Endometrial microvascular endothelial cells (primary cell): ENCODE results near the gene TMEM150C. TPM values are rescaled to one million over a fixed set of nuclear protein-coding genes. Genes with fewer than 3 reads are reported as not detected.
"Not testable (repeated sequence)": the region's sequence is repeated elsewhere in the genome, so short reads cannot be mapped to it uniquely, and the experiment has no call there.

ENCODE experiments used
- in situ Hi-C: cut with HindIII; loops from 2 replicates; pipeline ENCODE4 v1.10.0; 2017; ENCODE audit warnings: low sequenced_read_pairs, low pct_unique_long_range_greater_than_20kb; ENCODE audit errors: inconsistent ontology term
- total RNA-seq: library from RNA; depleted of rRNA; stranded (reverse); fragments of >200 nt; gene quantifications from one replicate; pipeline ENCODE4 v1.2.3, GENCODE V29; 2015; ENCODE audit errors: inconsistent ontology term

The TMEM150C gene
- total RNA-seq, 1 donor from 2014 or later = 0.93 TPM

DNA sequence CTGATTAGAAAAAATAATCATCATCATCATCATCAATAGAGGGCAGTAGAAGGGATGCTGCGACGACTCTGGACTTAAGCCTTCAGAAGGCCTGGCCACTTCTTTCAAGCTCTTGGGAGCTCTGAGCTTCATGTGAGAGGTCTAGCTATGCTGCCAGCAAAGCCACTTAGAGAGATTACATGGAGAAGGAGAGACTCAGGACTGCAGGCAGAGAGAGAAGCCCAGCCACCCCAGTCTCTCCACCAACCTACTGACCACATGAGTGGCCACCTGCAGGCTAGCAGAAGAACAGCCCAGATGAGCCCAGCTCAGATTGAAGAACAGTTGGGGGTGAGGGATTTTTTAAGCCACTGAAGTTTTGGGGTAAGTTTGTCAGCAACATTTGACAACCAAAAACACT, 17.1 kb upstream of the TMEM150C start:
- in situ Hi-C loops = no loop called here

DNA sequence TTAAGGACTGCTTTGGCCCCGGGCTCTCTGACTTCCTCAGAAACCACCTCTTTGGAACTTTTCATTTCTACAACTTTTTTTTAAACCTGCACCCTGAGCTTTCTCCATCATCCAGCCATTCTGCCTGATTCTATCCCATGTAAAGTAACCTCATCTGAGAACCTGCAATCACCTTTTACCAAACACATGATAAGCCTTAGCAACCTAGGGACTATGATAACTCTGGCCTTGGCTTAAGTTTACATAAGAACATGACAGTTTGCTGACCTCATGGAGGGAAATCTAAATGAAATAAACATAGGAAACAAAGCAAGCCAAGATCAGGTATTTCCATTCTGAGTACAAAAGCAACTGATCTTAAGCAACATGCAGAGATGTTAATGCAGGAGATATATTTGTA, 15.7 kb upstream of the TMEM150C start:
- in situ Hi-C loops = no loop called here

DNA sequence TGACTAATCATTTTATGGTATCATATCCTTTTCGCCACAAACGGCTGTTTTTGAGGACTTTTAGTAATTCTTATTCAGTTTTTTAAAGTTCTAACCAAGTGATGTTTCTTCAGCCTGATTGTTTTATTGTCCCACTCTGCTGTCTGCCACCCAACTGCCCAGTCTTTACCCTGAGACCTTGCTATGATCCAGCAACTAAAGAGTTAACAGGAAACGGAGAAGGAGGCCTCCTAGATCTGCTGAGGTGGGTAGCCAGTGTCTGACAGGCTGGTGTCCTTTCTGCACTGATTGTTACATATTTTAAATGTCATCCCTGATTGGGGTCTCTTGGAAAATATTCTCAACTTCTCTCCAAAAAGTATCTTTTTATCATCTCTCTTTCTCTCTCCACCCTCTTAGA, 7.9 kb upstream of the TMEM150C start:
- in situ Hi-C loops = no loop called here

DNA sequence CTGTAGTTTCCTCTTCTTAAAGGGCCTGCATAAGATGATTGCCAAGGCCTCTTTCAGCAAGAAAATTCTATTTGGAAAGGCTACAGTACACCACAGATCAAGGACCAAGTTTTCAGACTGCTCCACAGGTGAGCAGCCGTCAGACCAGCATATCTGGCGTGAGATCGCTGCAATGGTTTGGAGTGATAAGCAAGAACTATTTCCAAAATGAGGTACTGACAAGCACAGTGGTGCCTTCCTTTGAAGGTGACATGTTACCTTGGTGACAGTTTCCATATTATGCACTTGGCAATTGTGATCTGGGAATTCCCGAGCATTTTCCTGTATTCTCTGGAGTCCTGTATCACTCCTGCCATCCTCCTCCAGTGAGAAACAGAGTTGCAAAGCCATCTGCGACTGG, 7.3 kb upstream of the TMEM150C start:
- in situ Hi-C loops = no loop called here

DNA sequence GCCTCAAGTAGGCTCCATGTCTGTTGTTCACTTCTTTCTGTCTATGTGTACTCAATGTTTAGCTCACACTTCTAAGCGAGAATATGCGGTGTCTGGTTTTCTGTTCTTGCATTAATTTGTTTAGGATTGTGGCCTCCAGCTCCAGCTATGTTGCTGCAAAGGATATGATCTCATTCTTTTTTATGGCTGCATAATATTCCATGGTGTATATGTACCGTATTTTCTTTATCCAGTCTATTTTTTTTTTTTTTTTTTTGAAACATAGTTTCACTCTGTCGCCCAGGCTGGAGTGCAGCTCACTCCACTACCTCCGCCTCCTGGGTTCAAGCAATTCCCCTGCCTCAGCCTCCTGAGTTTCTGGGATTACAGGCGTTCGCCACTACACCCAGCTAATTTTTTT, 5.7 kb upstream of the TMEM150C start:
- in situ Hi-C loops = no loop called here

DNA sequence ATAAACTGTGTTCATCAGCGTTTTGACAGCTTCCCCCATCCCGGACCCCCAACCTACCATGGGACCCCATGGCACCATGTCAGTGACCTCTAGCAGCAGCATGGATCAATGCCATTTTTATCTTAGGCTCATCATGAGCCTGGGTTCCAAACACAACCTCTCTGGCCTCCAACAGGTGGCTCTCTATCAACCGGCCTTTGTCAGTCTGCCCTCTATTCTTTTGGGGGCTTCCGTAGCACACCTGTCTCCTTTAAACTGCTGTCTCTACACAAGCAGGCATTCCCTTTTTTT, 721 bp upstream of the TMEM150C start:
- in situ Hi-C loops = no loop called here

DNA sequence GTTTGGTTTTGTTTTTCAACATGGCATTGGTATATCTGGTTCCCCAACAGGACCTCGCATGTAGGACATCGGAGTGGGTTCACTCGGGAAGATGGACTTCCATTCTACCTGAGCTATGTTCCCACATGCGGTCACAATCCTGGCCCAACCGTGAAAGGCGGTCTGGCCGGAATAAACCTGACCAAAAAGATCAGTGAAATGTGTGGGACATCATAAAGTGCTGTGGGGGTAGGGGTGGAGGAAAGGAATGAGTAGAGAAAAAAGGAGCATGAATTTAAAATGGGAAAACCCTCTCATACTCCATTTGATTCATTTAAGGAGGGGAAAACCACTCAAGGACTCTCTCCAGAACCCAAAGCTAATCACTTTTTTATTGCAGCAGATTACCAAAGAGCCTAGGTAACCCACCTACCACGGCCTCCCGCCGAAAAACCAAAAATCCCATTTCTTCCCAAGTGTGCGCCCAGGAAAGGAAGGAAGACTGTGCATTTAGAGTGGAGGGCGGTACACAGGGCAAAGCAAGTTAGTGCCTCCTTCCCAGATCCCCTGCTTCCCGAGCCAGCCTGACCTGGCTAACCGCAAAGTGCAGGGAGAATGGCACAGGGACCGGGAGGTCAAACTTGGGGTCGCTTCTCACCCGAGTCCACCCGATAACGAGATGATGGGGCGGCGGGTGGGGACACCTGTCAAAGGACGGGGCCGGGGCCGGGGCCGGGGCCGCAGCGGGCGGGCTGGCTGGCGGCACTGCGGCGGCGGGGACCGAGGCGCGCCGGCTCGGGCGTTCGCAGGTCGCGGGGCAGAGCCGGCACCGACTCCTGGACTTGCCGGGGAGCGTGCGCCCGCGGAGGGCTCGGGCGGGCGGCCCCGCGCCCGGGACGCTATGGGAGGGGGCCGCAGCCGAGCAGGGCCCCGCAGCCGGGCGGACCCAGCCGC, 669 bp downstream of the TMEM150C start:
- in situ Hi-C loops = no loop called here

DNA sequence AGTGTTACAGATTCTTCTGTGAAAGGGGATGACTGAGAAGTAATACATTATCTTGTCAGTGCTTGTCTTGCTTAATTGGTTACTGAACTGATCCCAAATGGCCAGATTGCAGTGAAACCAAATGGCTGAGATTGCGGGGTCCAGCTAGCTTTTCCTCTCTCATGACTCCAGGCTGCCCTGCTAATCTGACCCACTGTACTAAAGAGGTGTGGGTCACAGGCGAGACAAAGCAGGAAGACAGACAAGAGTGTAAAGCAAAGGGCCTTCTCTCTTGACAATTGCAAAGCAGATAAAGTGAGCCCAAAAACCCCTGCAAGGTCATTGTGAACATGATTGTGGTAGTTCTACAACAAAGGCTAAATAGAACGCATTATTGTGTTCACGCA, 2.1 kb downstream of the TMEM150C start:
- in situ Hi-C loops = no loop called here

DNA sequence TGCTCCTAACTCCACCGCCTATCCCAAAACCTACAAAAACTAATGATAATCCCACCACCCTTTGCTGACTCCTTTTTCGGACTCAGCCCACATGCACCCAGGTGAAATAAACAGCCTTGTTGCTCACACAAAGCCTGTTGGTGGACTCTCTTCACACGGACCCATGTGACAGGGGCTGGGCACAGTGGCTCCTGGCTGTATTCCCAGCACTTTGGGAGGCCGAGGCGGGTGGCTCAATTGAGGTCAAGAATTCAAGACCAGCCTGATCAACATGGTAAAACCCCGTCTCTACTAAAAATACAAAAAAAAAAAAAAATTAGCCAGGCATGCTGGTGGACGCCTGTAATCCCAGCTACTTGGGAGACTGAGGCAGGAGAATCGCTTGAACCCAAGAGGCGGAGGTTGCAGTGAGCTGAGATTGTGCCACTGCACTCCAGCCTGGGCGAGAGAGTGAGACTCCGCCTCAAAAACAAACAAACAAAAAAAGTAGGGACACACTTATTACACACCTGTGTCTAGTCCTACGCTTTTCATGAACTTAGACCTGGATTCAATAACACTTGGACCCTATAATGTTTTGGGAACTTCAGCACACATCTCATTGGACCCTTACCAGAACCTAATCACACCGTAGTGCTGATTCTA, 2.6 kb downstream of the TMEM150C start:
- in situ Hi-C loops = not testable (repeated sequence)

DNA sequence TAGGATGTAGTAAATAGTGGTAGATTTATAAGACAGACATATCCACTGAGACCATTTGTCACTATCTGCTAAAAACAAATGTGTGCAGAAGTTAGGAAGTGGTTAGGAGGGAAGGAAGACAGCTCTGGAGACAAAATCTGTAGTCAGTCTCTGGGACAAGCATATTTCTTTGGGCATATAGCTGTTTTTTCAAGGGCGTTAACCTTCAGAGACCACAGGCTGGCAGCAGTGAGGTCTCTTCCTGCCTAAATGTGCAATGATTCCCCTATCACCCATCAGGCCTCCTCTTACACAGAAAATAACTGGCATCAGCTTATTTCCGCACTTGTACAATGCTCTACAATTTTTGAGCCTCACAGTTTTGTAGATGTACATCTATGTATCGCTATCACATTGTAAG, 6.5 kb downstream of the TMEM150C start:
- in situ Hi-C loops = no loop called here

DNA sequence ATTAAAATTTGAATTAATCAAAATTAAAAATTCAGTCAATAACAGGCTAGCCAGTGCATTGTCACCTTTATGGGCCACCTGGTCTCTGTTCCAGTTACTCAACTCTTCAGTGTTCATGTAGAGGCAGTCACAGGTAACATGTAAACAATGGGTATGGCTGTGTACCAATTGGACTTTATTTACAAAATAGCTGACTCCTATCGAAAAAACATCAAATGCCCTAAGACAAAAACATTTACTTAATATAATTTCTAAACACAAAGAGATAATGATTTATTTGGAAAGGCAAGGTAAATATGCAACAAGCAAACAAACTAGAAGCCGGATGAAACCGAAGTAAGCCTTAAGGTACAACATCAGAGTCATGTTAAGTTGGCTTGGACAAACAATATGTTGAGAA, 8.8 kb downstream of the TMEM150C start:
- in situ Hi-C loops = no loop called here

DNA sequence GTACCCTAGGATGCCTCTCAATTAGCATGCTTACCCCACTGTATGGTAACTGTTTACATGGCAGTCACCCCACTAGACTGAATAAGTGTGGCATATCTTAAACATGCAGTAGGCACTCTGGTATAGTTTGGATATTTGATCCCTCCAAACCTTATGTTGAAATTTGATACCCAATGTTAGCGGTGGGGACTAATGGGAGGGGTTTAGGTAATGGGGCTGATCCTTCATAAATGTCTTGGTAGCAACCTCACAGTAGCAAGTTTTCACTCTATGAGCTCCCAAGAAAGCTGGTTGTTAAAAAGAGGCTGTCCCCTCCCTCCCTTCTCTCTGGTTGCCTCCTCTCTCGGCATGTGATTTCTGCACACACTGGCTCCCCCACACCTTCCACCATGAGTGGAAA, 10.1 kb downstream of the TMEM150C start:
- in situ Hi-C loops = no loop called here

DNA sequence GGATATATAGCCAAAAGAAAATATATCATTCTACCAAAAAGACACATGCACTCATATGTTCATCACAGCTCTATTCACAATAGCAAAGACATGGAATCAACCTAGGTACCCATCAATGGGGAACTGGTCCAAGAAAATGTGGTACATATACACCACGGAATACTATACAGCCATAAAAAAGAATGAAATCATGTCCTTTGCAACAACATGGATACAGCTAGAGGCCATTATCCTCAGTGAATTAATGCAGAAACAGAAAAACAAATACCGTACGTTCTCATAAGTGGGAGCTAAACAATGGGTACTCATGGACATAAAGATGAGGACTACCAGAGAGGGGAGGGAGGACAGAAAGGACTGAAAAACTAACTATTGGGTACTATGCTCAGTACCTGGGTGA, 13.9 kb downstream of the TMEM150C start:
- in situ Hi-C loops = not testable (repeated sequence)

DNA sequence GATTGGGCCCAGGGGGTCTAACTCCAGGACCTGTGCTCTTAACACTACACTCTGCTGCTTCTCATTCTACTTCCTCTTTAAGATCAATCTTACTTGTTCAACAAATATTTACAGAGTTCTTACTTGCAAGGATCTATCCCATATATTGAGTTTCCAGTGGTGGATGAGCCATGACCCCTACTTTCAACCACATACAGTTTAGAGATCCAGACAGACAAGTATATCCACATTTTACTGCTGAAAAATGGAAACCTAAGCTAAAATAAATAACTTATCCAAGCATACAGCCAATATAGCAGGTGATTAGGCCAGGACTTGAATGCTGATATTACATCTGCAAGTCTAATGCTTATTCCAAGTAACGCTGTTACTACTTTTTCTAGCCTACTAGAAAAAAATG, 18.7 kb downstream of the TMEM150C start:
- in situ Hi-C loops = no loop called here

DNA sequence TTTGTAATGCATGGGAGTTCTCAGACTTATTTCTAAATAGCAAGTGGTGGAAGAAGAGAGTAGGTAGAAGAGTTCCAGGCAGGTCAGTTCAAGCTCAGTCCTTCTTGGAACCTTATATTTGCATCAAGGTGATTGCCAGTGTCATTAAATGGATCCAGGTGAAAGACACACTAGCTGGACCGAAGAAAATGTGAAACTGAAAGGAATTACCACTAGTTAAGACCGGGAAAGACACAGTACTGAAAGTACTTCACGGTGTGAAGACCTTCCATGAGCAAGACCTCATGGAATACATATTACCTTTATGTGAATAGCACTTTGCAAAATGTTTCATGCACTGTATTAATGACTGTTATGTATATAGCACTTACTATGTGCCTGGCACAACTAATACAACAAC, 19.1 kb downstream of the TMEM150C start:
- in situ Hi-C loops = no loop called here

DNA sequence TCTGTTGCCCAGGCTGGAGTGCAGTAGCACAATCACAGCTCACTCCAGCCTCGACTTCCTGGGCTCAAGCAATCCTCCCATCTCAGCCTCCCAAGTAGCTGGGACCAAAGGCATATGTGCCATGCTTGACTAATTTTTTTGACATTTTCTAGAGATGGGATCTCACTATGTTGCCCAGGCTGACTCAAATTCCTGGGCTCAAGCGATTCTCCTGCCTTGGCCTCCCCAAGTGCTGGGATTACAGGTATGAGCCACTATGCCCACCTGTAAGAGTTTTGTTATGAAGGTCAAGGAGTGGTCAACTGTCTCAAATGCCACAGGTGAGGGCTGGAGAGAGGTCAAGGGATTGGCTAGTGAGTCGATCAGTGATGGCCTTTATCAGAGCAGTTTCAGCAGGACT, 32.5 kb downstream of the TMEM150C start:
- in situ Hi-C loops = no loop called here

DNA sequence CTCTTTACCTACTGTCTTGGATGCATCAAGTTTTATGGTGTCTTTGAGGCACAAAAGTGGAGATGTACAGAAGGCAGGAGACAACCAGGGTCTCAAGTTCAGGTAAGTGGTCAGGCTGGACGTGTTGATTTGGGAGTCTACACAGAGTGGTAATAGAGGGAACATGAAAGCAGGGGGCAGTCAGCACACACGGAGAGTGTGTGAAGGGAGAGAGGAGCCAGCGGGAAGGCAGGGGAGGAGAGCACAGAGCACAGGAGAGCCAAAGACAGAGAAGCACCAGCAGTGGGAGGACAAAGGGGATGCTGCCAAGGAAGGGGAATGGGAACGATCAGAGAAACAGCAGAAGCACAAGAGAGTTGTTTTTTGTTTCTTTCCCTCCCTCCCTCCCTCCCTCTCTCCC, 32.9 kb downstream of the TMEM150C start:
- in situ Hi-C loops = no loop called here

DNA sequence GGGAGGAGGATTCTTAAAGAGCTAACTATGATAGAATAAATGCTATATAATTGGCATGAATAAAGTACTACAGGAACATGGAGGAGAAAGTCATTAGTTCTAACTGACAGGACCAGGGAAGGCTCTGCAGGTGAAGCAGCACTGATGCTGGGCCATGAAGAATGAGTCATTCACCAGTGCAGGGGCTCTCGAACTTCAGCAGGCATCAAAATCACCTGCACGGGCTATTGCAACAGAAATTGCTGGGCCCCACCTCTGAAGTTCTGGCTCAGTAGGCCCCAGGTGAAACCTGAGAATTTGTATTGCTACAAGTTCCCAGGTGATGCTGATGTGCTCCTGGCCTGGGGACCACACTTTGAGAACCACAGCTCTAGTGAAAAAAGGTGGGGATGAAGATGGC, 33.7 kb downstream of the TMEM150C start:
- in situ Hi-C loops = no loop called here

DNA sequence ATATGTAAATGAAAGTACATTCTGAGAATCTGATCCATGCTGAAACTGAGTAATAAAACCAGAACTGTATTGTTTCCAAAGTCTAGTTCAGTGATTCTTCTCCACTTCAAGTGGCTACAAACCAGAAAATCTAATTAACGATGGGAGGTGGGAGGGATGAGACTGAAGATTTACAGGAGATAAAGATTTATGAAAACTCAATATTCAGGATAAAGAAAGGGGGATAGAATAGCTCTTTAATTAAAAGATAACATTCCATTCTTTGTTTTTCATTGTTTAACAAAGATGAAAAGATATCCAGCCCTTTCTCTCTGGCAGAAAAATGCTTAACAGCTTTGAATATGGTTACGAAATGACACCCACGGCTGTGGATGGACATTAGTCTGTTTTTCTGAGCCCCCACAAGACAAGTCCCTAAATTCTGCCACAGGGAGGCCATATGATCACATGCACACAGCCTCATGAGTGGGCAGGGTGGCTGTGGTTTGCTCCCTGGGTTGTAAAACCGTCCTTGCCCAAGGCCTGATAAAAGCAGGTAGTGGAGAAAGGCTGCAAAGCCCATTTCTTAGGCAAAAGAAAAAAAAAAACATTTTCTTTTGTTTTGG, 36.4 kb downstream of the TMEM150C start:
- in situ Hi-C loops = no loop called here

DNA sequence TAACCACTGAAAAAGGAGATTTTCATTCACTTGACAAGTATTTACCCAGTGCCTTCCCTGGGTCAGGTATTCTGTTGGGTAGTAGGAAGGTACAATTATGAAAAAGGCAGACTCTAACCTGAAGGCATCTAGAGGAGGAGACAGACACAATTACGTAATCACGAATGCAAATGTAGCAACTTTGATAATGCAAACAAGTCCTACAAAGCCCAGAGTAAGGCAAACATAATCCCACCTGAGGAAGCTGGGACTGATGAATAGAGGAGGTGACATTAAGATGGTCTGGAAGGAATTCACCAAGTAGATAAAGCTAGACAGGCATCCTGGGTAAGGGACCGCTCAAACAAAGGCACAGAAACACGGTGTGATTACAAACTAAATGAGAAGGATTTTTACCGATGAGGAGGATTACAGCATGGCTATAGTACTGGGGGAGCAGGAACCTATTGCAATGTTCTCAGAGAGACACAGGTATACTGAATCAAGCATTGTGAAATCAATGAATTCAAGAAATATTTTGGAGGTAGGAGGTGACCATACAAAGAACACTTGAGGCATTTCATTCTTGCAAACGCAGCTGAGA, 37.1 kb downstream of the TMEM150C start:
- in situ Hi-C loops = no loop called here
